A549 (cell line): ENCODE data around the gene OR2T27. TPM values are rescaled to one million over a fixed set of nuclear protein-coding genes. Genes with fewer than 3 reads are reported as not detected.

Source experiments
- ATAC-seq, 2 experiments: fragments of 200-7000 bp in 1 of 2; fragments of >200 bp in 1 of 2; cut with Nextera tagmentation in 1 of 2; cut with Tn5 transposase in 1 of 2; 3 replicates each; pipeline versions ENCODE4 v1.8.0 to v1.9.1; 2018 to 2020; ENCODE audit warnings: mild to moderate bottlenecking in 1 of 2, moderate library complexity in 1 of 2
- CTCF ChIA-PET: fragments of 300-600 bp; sonication (Branson Sonifier 250); formaldehyde crosslinking; extraction: SDS; loops from one replicate; lab custom pipeline; 2021; ENCODE audit warnings: antibody characterized with exemption, inconsistent platforms; lab: Yijun Ruan, JAX
- POLR2A ChIA-PET: fragments of 350-600 bp; formaldehyde crosslinking; extraction: SDS; loops from one replicate; lab custom pipeline; 2021; ENCODE audit warnings: antibody characterized with exemption, inconsistent platforms; lab: Yijun Ruan, JAX
- DNase-seq, 2 experiments: peaks; one replicate each; pipeline versions ENCODE4 v3.0.0 to v3.0.0-alpha.2; 2011 to 2016; ENCODE audit warnings: low read depth in 1 of 2, low spot score in 1 of 2
- FAIRE-seq: peaks from 2 replicates; lab custom pipeline; 2011; peaks lifted over from hg19 to GRCh38; lab: Jason Lieb, UNC
- H3K27ac ChIP-seq, 2 experiments: fragments of >200 bp; sonication (Bioruptor Twin); formaldehyde crosslinking; 3 replicates each; pipeline ENCODE4 v1.5.1; 2016 to 2017
- H3K4me1 ChIP-seq: fragments of >200 bp; sonication (Bioruptor Twin); formaldehyde crosslinking; 3 replicates; pipeline ENCODE4 v1.6.1; 2016
- H3K4me2 ChIP-seq: fragments of >200 bp; sonication (Bioruptor Twin); formaldehyde crosslinking; 3 replicates; pipeline ENCODE4 v1.6.1; 2016
- H3K4me3 ChIP-seq: fragments of >200 bp; sonication (Bioruptor Twin); formaldehyde crosslinking; 3 replicates; pipeline ENCODE4 v1.5.1; 2016
- H3K9me3 ChIP-seq: fragments of >200 bp; sonication (Bioruptor Twin); formaldehyde crosslinking; 3 replicates; pipeline ENCODE4 v1.6.1; 2016
- CHD4 ChIP-seq: fragments of 200-600 bp; sonication (generic); IDR thresholded peaks from 2 replicates; pipeline ENCODE4 v1.6.1; 2016; ENCODE audit warnings: antibody characterized with exemption, mild to moderate bottlenecking, borderline replicate concordance
- EP300 ChIP-seq, 2 experiments: fragments of >200 bp; sonication (Bioruptor Twin); formaldehyde crosslinking; IDR thresholded peaks; 2 replicates in 1 of 2; 3 replicates in 1 of 2; pipeline ENCODE4 v1.6.1; 2016 to 2017
- FOXS1 ChIP-seq: fragments of 250-450 bp; sonication (Bioruptor Pico); IDR thresholded peaks from 2 replicates; pipeline ENCODE4 v1.5.0; 2020; ENCODE audit warnings: mild to moderate bottlenecking, moderate library complexity
- GATA3 ChIP-seq: IDR thresholded peaks from 2 replicates; pipeline ENCODE4 v1.6.1; 2012; ENCODE audit warnings: borderline replicate concordance
- HOXB13 ChIP-seq: fragments of 250-450 bp; sonication (Bioruptor Pico); IDR thresholded peaks from 2 replicates; pipeline ENCODE4 v1.5.0; 2020; ENCODE audit warnings: low read depth, mild to moderate bottlenecking, moderate library complexity
- JUN ChIP-seq, 2 experiments: fragments of >200 bp; sonication (Bioruptor Twin); formaldehyde crosslinking; IDR thresholded peaks; 2 replicates in 1 of 2; 3 replicates in 1 of 2; pipeline ENCODE4 v1.6.1; 2016 to 2017
- KDM1A ChIP-seq: fragments of 200-600 bp; sonication (generic); IDR thresholded peaks from 2 replicates; pipeline ENCODE4 v1.6.1; 2016; ENCODE audit warnings: low read depth, mild to moderate bottlenecking
- KDM5A ChIP-seq: fragments of 200-600 bp; sonication (generic); IDR thresholded peaks from 2 replicates; pipeline ENCODE4 v1.6.1; 2016; ENCODE audit warnings: antibody characterized with exemption, mild to moderate bottlenecking
- MAFK ChIP-seq: fragments of 450-650 bp; IDR thresholded peaks from 2 replicates; pipeline ENCODE4 v1.6.1; 2014; ENCODE audit not compliant: partially characterized antibody
- MAZ ChIP-seq: fragments of 150-350 bp; IDR thresholded peaks from 2 replicates; pipeline ENCODE4 v1.6.1; 2014; ENCODE audit warnings: antibody characterized with exemption, low read depth, low read length, borderline replicate concordance
- RAD21 ChIP-seq, 2 experiments: fragments of >200 bp in 1 of 2; sonication (Bioruptor Twin) in 1 of 2; formaldehyde crosslinking in 1 of 2; IDR thresholded peaks in 1 of 2; conservative IDR thresholded peaks in 1 of 2; 2 replicates in 1 of 2; 3 replicates in 1 of 2; pipeline ENCODE4 v1.6.1; 2012 to 2018; ENCODE audit warnings: inconsistent platforms in 1 of 2
- SMC3 ChIP-seq: fragments of >200 bp; sonication (Bioruptor Twin); formaldehyde crosslinking; IDR thresholded peaks from 3 replicates; pipeline ENCODE4 v1.6.1; 2018; ENCODE audit warnings: inconsistent platforms
- SREBF2 ChIP-seq: fragments of 450-650 bp; IDR thresholded peaks from 2 replicates; pipeline ENCODE4 v1.6.1; 2014; ENCODE audit warnings: mild to moderate bottlenecking, moderate library complexity
- ZSCAN20 ChIP-seq: fragments of 250-450 bp; sonication (Bioruptor Pico); IDR thresholded peaks from 2 replicates; pipeline ENCODE4 v1.8.0; 2022; ENCODE audit warnings: mild to moderate bottlenecking, moderate library complexity
- WGBS: methylation state at CpG from one replicate; pipeline ENCODE4 v1.1.6; 2017; ENCODE audit errors: missing lambda C conversion rate; 5-methylcytosine and 5-hydroxymethylcytosine counted together
- polyA plus RNA-seq, 4 experiments: library from polyadenylated mRNA; depleted of rRNA in 3 of 4; stranded (reverse); fragments of >200 nt; fragmentation: RNase III in 1 of 4; extraction: RNeasy Plus Mini Kit Qiagen cat#74134 plus additional on column Dnase treatment in 1 of 4; gene quantifications; 2 replicates in 3 of 4; 3 replicates in 1 of 4; pipeline ENCODE4 v1.2.3, GENCODE V29; 2011 to 2017
- TF ChIP-seq, protein P1 (sequence below): fragments of >200 bp; sonication (Bioruptor Twin); formaldehyde crosslinking; IDR thresholded peaks from 3 replicates; pipeline ENCODE4 v1.5.1; 2016
- TF ChIP-seq, protein P2 (sequence below): fragments of 250-450 bp; sonication (Bioruptor Pico); IDR thresholded peaks from 2 replicates; pipeline ENCODE4 v1.5.0; 2020; ENCODE audit warnings: low read depth, mild to moderate bottlenecking, moderate library complexity
- TF ChIP-seq, protein P3 (sequence below): fragments of 150-350 bp; IDR thresholded peaks from 2 replicates; pipeline ENCODE4 v1.6.1; 2014; ENCODE audit warnings: low read depth, mild to moderate bottlenecking, low read length
- TF ChIP-seq, protein P4 (sequence below): IDR thresholded peaks from 2 replicates; pipeline ENCODE4 v1.6.1; 2012; ENCODE audit warnings: low read depth, borderline replicate concordance

Gene OR2T27
- polyA plus RNA-seq, 2 of the 4 experiments (the other 2 are of a cell fraction), result not detected

DNA sequence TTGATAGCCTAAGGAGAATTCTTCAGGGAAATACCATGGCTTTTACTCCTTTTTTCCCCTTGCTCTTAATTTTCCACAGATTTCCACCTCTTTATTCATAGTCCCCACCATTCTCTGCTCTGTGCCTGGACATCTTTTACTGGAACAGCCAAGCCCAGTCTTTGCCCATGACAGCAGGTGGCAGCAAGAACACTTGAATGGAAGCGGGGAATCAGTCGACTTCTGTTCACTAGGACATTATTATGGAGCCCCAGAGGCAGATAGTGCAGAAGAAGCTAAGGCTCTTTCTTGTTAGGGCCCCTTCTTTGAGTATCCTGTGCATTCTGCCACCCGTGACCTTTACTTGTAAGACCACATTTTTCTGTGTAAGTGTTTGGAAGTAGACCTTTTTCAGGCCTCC, 40.9 kb upstream of the OR2T27 start:
- peak; percentile 82 to 86 for ATAC-seq
- Histone ChIP-seq H3K27ac (no peak overlapping the region), H3K4me2 (no peak overlapping the region)
- no peak for FAIRE-seq
- WGBS, result 8% methylated on average over 3 of the region's 3 CpGs
- TF ChIP-seq, protein P1, sequence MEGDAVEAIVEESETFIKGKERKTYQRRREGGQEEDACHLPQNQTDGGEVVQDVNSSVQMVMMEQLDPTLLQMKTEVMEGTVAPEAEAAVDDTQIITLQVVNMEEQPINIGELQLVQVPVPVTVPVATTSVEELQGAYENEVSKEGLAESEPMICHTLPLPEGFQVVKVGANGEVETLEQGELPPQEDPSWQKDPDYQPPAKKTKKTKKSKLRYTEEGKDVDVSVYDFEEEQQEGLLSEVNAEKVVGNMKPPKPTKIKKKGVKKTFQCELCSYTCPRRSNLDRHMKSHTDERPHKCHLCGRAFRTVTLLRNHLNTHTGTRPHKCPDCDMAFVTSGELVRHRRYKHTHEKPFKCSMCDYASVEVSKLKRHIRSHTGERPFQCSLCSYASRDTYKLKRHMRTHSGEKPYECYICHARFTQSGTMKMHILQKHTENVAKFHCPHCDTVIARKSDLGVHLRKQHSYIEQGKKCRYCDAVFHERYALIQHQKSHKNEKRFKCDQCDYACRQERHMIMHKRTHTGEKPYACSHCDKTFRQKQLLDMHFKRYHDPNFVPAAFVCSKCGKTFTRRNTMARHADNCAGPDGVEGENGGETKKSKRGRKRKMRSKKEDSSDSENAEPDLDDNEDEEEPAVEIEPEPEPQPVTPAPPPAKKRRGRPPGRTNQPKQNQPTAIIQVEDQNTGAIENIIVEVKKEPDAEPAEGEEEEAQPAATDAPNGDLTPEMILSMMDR, result peak; percentile 10; the same call in 1 of the 3 replicates
- TF ChIP-seq RAD21 (conservative IDR thresholded peaks at IDR 0.05 in 1 of 2, IDR thresholded peaks at IDR 0.05 in 1 of 2) (peak; percentile 35 to 49; a peak in 4 of 5 replicates), JUN (IDR thresholded peaks at IDR 0.05) (no peak), KDM5A (no peak)
- TF ChIP-seq, protein P2, sequence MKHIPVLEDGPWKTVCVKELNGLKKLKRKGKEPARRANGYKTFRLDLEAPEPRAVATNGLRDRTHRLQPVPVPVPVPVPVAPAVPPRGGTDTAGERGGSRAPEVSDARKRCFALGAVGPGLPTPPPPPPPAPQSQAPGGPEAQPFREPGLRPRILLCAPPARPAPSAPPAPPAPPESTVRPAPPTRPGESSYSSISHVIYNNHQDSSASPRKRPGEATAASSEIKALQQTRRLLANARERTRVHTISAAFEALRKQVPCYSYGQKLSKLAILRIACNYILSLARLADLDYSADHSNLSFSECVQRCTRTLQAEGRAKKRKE (CRISPR knock-in tag), result no peak
- TF ChIP-seq, all 56 proteins: peak for 2
- peak; percentile 14 to 55 for DNase-seq
- Histone ChIP-seq H3K4me1 (no peaks in the 10 kb centered on the region), H3K4me3 (no peak overlapping the region), H3K9me3 (no peaks in the 10 kb centered on the region; the same call in 2 of the 3 replicates)
- ChIA-PET CTCF (interaction anchor here (0.9 to 1.0 kb wide), 2 partner anchors 99 to 108 kb away, joined by 3 read pairs; no protein-coding TSS in a partner anchor), POLR2A (no interaction called here)

DNA sequence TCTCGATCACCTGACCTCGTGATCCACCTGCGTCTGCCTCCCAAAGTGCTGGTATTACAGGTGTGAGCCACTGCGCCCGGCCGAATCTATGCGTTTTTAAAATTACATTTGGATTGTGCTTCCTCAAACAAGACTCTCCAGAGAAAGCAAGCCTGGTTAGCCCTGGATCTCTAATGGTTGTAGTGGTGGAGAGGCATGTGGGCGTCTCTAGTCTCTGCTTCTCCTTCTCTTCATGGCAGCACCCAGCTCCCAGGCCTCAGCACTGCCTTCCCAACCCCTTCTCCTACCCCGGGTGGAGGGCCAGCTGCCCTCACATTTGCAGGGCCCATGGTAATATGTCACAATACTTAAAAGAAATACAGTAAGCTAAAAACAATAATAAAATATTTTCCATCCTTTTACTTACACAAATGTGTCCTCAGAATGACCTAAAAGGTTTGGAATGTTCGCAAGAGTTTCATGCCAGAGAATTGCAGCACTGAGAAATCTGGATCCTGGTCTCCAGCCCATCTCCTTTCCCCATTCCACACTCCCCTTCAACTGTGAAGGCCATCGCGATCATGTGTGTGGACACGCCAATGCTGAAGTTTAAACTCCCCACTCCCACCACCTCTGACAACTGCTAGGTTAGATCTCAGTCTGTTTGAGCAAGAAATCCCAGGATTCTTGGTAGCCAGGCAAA, 40.3 kb upstream of the OR2T27 start:
- TF ChIP-seq KDM5A (no peak), GATA3 (no peak), FOXS1 (CRISPR knock-in tag) (no peak), MAZ (no peak), CHD4 (no peak)
- TF ChIP-seq, protein P3, sequence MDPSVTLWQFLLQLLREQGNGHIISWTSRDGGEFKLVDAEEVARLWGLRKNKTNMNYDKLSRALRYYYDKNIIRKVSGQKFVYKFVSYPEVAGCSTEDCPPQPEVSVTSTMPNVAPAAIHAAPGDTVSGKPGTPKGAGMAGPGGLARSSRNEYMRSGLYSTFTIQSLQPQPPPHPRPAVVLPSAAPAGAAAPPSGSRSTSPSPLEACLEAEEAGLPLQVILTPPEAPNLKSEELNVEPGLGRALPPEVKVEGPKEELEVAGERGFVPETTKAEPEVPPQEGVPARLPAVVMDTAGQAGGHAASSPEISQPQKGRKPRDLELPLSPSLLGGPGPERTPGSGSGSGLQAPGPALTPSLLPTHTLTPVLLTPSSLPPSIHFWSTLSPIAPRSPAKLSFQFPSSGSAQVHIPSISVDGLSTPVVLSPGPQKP, result no peak
- no peak for DNase-seq
- 32% methylated on average over 13 of the region's 13 CpGs for WGBS
- Histone ChIP-seq H3K4me3 (no peak overlapping the region), H3K27ac (no peak overlapping the region), H3K4me1 (no peaks in the 10 kb centered on the region), H3K4me2 (no peak overlapping the region), H3K9me3 (no peaks in the 10 kb centered on the region; the same call in 2 of the 3 replicates)
- no peak for FAIRE-seq
- CTCF ChIA-PET, result interaction anchor here (1.0 kb wide), 1 partner anchor 109 kb away, joined by 3 read pairs; no protein-coding TSS in a partner anchor
- no peak for ATAC-seq
- POLR2A ChIA-PET, result interaction anchor here (0.6 kb wide), 1 partner anchor 11 kb away, joined by 4 read pairs; no protein-coding TSS in a partner anchor

DNA sequence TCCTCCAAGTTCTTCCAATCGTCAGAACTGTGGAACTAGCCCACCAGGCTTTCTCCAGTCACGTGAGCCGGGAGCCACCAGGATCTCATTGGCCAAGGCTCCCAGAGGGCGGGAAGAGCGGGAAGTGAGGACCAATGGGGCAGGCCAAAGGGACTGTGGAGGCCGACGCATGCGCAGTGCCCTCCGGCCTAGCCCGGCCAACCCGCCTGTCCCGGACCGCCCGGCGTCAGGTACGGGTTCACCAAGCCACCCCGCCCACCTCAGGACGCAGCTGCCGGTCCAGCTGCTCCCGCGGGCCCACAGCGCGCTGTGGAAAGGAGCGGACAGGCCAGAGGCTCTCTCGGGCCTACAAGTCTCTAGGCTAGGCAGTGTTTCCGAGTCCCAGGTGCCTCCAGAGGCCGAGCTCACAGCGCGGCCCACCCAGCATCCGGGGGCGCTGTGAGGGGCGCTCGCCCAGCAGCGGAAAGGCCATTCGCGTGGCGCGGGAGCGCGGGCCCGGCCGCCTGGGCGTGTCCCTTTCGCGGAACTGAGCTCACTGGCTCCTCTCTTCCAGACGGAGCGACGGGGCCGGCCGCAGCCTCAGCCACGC, 36.3 kb upstream of the OR2T27 start:
- DNase-seq (no peak), FAIRE-seq (no peak), ATAC-seq (no peak; a peak in 1 of 6 replicates)
- no peak overlapping the region for H3K4me2 ChIP-seq
- no peak overlapping the region for H3K4me3 ChIP-seq
- TF ChIP-seq SREBF2 (no peak), HOXB13 (CRISPR knock-in tag) (no peak), MAFK (no peak), EP300 (IDR thresholded peaks at IDR 0.05) (no peak), ZSCAN20 (no peak), KDM1A (no peak), CHD4 (no peak), SMC3 (no peak), FOXS1 (CRISPR knock-in tag) (no peak)
- TF ChIP-seq, protein P4, sequence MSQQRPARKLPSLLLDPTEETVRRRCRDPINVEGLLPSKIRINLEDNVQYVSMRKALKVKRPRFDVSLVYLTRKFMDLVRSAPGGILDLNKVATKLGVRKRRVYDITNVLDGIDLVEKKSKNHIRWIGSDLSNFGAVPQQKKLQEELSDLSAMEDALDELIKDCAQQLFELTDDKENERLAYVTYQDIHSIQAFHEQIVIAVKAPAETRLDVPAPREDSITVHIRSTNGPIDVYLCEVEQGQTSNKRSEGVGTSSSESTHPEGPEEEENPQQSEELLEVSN, result no peak
- H3K9me3 ChIP-seq, result no peaks in the 10 kb centered on the region; the same call in 2 of the 3 replicates
- WGBS, result 57% methylated on average over 17 of the region's 51 CpGs
- H3K4me1 ChIP-seq, result no peaks in the 10 kb centered on the region
- POLR2A ChIA-PET, result no interaction called here
- no peak overlapping the region for H3K27ac ChIP-seq
- CTCF ChIA-PET, result no interaction called here
